Activated T-cell treated with anti-CD3 and anti-CD28 coated beads, Interleukin-2, amount 50 U/mL, for 72 hours (primary cell): ENCODE measurements around the gene GGT6. TPM values are rescaled to one million over a fixed set of nuclear protein-coding genes. Genes with fewer than 3 reads are reported as not detected.
"Not testable (repeated sequence)": the region's sequence is repeated elsewhere in the genome, so short reads cannot be mapped to it uniquely, and the experiment has no call there.

Source experiments
- ATAC-seq, 2 donors: fragments of 150-1000 bp; cut with Tn5 transposase; replicated peaks in 1 of 2; 2 replicates each; pipeline ENCODE4 v1.10.0; 2021; ENCODE audit warnings: moderate library complexity in 2 of 2, mild to moderate bottlenecking in 1 of 2
- DNase-seq, 2 donors: peaks; one replicate each; pipeline ENCODE4 v3.0.0; 2021 to 2022; ENCODE audit warnings: mixed read lengths in 1 of 2
- H3K27ac Mint-ChIP-seq: one replicate; pipeline ENCODE4 v1.8.0; 2022; ENCODE audit warnings: mild to moderate bottlenecking, moderate library complexity, mixed read lengths
- H3K27me3 Mint-ChIP-seq: one replicate; pipeline ENCODE4 v1.8.0; 2022; ENCODE audit warnings: low read depth, mixed read lengths
- H3K36me3 Mint-ChIP-seq, 2 donors: one replicate each; pipeline ENCODE4 v1.8.0; 2022; ENCODE audit warnings: mixed read lengths in 2 of 2, mild to moderate bottlenecking in 1 of 2; ENCODE audit not compliant: insufficient read depth in 2 of 2
- H3K4me1 Mint-ChIP-seq: one replicate; pipeline ENCODE4 v1.8.0; 2022; ENCODE audit warnings: low read depth, mixed read lengths
- H3K4me3 Mint-ChIP-seq, 2 donors: one replicate each; pipeline ENCODE4 v1.8.0; 2022; ENCODE audit warnings: mild to moderate bottlenecking in 2 of 2, mixed read lengths in 2 of 2, moderate library complexity in 2 of 2
- H3K9me3 Mint-ChIP-seq, 2 donors: one replicate each; pipeline ENCODE4 v1.8.0; 2022; ENCODE audit warnings: mixed read lengths in 2 of 2
- total RNA-seq, 2 donors: library from RNA; stranded (reverse); gene quantifications; one replicate each; pipeline ENCODE4 v1.2.3, GENCODE V29; 2022

The GGT6 gene
- total RNA-seq, 2 donors from 2014 or later: not detected

DNA sequence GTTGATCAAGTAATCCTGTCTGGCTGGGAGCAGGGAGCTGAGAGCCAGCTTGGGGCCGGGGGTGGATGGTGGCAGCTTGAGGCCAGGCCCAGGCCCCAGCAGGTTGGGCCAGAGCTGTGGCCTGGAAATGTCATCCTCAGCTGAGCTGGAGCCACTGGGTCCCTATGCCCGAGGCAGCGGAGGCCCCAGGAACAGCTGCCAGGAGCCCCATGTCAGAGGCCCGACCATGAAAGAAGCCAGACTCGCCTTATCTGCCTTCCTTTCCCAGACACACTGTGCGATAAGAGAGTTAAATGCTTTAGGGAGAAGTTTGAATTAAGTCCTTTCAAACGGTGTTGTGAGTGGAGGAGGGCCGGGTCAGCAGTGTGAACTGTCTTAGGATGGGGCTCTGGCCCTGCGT lies 27.4 kb upstream of the GGT6 start:
- Mint-ChIP-seq H3K27me3 (peaks cover 44% of the 10 kb centered on the region), H3K4me3 (no peak overlapping the region), H3K27ac (no peak overlapping the region), H3K36me3 (no peaks in the 10 kb centered on the region), H3K9me3 (no peaks in the 10 kb centered on the region), H3K4me1 (peaks cover 5% of the 10 kb centered on the region)
- DNase-seq (no peak), ATAC-seq (no peak)

- Mint-ChIP-seq H3K36me3 (no peaks in the 10 kb centered on the region), H3K4me1 (peaks cover 5% of the 10 kb centered on the region), H3K9me3 (no peaks in the 10 kb centered on the region), H3K27me3 (peaks cover 50% of the 10 kb centered on the region), H3K27ac (no peak overlapping the region), H3K4me3 (no peak overlapping the region)
- ATAC-seq (no peak), DNase-seq (no peak)
Observed at GRCh38 chr17:4587195-4587594, 26.8 kb upstream of the GGT6 start.

DNA sequence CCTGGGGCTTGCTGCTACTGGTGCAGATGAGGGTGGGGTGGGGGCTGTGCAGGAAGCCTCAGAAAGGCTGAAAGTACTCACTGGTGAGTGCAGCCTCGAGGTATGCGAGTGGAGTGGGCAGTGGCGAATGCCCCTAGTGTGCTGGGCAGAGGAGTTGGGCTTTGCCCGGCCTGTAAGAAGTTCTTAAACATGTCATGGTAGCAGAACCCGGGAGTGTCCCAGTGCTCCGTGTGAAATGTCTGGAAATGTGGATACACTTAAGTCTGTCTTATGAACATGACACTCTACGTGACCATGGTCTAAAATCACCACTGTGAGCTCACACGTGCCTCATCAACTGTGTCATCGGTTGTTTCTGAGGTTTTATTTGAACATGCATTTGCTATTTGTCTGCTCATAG lies 25.7 kb upstream of the GGT6 start:
- ATAC-seq: no peak

GRCh38 chr17:4585638-4585994 lies 25.2 kb upstream of the GGT6 start:
- no peaks in the 10 kb centered on the region for H3K36me3 Mint-ChIP-seq
- H3K9me3 Mint-ChIP-seq: no peaks in the 10 kb centered on the region
- ATAC-seq (no peak), DNase-seq (no peak)
- H3K27ac Mint-ChIP-seq: no peak overlapping the region
- peaks cover 63% of the 10 kb centered on the region for H3K27me3 Mint-ChIP-seq
- peaks cover 5% of the 10 kb centered on the region for H3K4me1 Mint-ChIP-seq
- no peak overlapping the region for H3K4me3 Mint-ChIP-seq

More for the DNA sequence above, 25.7 kb upstream of the GGT6 start:
- no peak overlapping the region for H3K27ac Mint-ChIP-seq
- no peaks in the 10 kb centered on the region for H3K9me3 Mint-ChIP-seq
- H3K4me3 Mint-ChIP-seq: no peak overlapping the region
- peaks cover 5% of the 10 kb centered on the region for H3K4me1 Mint-ChIP-seq
- H3K27me3 Mint-ChIP-seq: peaks cover 61% of the 10 kb centered on the region
- no peaks in the 10 kb centered on the region for H3K36me3 Mint-ChIP-seq
- DNase-seq: no peak

DNA sequence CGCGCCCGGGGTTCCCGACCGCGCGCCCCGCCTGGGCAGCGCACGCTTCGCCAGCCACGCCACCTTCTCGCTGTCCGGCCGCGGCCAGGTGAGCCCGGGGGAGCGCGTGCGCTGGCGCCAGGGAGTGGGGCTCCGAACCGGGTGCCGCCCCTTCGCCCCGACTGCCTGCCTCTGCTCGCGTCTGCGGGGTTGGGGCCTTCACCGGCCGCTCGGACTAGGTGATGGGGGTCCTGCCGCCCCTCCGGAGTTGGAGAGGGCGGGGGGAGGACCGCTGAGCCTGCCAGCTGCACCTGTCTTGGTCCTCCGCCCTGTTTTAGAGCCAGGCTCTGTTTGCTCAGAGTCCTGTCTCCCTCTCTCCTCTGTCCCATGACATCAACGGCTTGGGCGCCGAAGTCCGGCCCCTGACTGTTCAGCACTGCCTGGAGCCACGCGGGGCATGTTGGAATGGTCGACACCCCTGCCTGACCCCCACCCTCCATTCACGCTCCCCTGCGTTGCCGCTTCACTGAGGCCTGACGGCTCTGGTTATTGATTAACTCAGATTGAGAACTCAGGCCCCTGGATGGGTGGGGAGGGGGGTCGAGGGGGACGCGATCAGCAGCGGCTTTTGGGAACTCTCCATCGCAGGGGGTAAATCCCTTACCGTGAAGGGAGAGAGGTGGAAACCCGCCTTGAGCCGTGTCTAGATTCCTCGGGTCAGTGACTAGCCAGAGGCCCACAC lies 24.7 kb upstream of the GGT6 start:
- H3K36me3 Mint-ChIP-seq: no peaks in the 10 kb centered on the region
- peaks cover 58% of the 10 kb centered on the region for H3K27me3 Mint-ChIP-seq
- DNase-seq: no peak
- ATAC-seq: no peak
- H3K4me1 Mint-ChIP-seq: peaks cover 5% of the 10 kb centered on the region
- no peak overlapping the region for H3K27ac Mint-ChIP-seq
- H3K9me3 Mint-ChIP-seq: no peaks in the 10 kb centered on the region
- H3K4me3 Mint-ChIP-seq: peak overlapping the region; percentile 55 to 69

DNA sequence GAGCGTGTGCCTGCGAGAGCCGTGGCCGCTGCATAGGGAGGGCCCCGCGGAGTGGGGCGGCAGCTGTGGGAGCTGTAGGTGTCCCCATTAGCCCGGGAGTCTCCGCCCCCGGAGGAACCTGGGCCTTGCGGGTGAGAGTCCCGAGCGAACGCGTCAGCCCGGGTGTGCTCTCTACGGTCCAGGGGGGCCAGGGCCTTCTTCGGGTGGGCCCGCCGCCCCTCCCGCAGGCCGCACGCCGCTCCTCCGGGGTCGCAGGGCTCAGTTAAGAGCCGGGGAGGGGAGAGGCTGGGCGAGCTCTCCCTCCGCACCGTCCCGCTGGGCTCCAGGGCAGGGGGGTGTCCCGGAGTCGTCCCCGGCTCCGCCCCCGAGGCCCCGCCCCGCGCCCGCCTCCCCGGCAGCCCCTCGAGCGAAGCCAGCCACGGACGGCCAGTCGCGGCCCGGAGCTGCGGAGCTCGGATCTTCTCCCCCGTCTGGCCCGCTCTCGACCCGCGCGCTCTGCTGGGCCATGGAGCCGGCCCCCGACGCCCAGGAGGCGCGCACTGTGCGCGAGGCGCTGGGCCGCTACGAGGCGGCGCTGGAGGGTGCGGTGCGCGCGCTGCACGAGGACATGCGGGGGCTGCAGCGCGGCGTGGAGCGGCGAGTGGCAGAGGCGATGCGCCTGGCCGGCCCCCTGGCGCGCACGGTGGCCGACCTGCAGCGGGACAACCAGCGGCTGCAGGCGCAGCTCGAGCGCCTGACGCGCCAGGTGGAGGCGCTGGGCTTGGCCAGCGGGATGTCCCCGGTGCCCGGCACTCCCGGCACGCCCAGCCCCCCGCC lies 23.9 kb upstream of the GGT6 start, which contains the start of gene SMTNL2:
Gene SMTNL2, plus strand, starts transcription at position 429 of the 816 bp plus-strand sequence. Its CDS starts 77 bp downstream, at position 506.
- peak; percentile 19 to 27 for DNase-seq
- no peak within 1 kb of the TSS for H3K27ac Mint-ChIP-seq
- H3K27me3 Mint-ChIP-seq: peaks cover 58% of the 10 kb centered on the region
- ATAC-seq: peak; percentile 61 to 64
- H3K9me3 Mint-ChIP-seq: no peaks in the 10 kb centered on the region
- H3K36me3 Mint-ChIP-seq: no peaks in the 10 kb centered on the region
- peak within 1 kb of the TSS; percentile 66 to 76 for H3K4me3 Mint-ChIP-seq
- peaks cover 5% of the 10 kb centered on the region for H3K4me1 Mint-ChIP-seq

DNA sequence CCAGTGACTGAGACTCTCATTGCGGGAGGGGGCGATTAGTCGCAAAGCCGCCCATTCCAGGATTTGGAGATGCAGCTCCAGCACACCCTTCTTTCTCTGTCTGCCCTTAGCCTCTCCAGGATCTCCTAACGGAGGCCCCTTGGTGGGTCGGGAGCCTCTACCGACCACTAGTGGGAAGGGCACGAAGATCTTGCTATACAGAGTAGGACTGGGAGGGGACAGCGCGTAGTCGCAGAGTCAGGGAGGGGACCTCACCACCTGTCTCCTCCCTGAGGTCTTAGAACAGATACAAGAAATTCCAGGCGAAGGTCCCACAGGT lies 23.4 kb upstream of the GGT6 start:
- Mint-ChIP-seq H3K4me3 (peak overlapping the region; percentile 66 to 76), H3K9me3 (no peaks in the 10 kb centered on the region), H3K36me3 (no peaks in the 10 kb centered on the region), H3K27ac (no peak overlapping the region), H3K4me1 (peaks cover 5% of the 10 kb centered on the region), H3K27me3 (peaks cover 58% of the 10 kb centered on the region)
- ATAC-seq: peak; percentile 40 to 53
- DNase-seq: peak in 1 of 2 donors; percentile 19

DNA sequence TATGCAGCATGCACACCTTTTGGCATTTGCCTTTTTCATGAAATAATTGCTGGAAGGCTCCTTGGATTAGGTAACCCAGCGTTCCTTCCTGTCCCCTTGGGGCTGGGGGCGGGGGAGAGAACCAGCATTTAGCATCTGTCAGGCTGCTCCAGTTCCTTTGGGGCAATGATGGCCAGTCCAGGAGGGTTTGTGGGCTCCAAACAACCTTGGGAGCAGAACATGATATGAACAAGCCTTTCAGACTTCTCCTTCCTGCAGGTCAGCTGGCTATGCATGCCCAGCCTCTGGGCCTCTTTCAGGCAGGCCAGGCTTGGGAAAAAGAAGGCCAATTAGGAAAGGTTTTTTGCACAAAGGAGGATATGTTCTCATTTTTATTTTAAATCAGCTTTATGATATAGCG lies 22.8 kb upstream of the GGT6 start:
- ATAC-seq: no peak
- Mint-ChIP-seq H3K27me3 (peaks cover 58% of the 10 kb centered on the region), H3K9me3 (no peaks in the 10 kb centered on the region), H3K4me3 (peak overlapping the region; percentile 66 to 76), H3K4me1 (peaks cover 5% of the 10 kb centered on the region), H3K36me3 (no peaks in the 10 kb centered on the region), H3K27ac (no peak overlapping the region)
- no peak for DNase-seq

- Mint-ChIP-seq H3K27ac (no peak overlapping the region), H3K36me3 (no peaks in the 10 kb centered on the region), H3K27me3 (peaks cover 58% of the 10 kb centered on the region), H3K9me3 (no peaks in the 10 kb centered on the region), H3K4me1 (peaks cover 5% of the 10 kb centered on the region), H3K4me3 (no peak overlapping the region)
- DNase-seq (no peak), ATAC-seq (no peak)
Observed at GRCh38 chr17:4582691-4583090, 22.3 kb upstream of the GGT6 start.

DNA sequence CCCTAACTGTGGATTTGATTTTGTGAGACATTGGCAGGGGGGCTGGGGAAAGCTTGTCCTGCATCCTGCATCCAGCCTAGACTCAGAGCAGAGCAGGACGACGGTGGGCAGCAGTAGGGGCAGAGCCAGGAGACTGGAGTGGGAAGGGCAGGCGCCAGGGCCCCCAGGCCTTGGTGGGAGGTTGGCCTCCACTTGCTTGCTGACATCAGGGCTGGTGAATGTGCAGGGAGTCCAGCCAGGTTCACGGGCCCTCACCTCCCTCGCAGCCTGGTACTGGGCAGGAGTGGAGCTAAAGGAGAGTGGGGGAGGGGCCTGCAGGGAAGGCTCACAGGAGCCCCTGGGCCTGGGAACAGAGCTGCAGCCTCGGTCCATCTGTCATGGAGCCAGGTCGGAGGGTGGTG lies 21.7 kb upstream of the GGT6 start:
- Mint-ChIP-seq H3K4me1 (peaks cover 5% of the 10 kb centered on the region), H3K9me3 (no peaks in the 10 kb centered on the region), H3K4me3 (no peak overlapping the region), H3K27me3 (peaks cover 56% of the 10 kb centered on the region), H3K36me3 (no peaks in the 10 kb centered on the region), H3K27ac (no peak overlapping the region)
- no peak for ATAC-seq
- no peak for DNase-seq

- Mint-ChIP-seq H3K27me3 (peaks cover 39% of the 10 kb centered on the region), H3K9me3 (no peaks in the 10 kb centered on the region), H3K4me3 (no peak overlapping the region), H3K27ac (no peak overlapping the region), H3K36me3 (no peaks in the 10 kb centered on the region), H3K4me1 (peaks cover 5% of the 10 kb centered on the region)
- ATAC-seq (no peak), DNase-seq (no peak)
Observed at GRCh38 chr17:4580291-4580690, 19.9 kb upstream of the GGT6 start.

- peaks cover 5% of the 10 kb centered on the region for H3K4me1 Mint-ChIP-seq
- no peak for ATAC-seq
- no peaks in the 10 kb centered on the region for H3K9me3 Mint-ChIP-seq
- H3K27ac Mint-ChIP-seq: no peak overlapping the region
- peaks cover 41% of the 10 kb centered on the region for H3K27me3 Mint-ChIP-seq
- H3K4me3 Mint-ChIP-seq: no peak overlapping the region
- no peaks in the 10 kb centered on the region for H3K36me3 Mint-ChIP-seq
- no peak for DNase-seq
Observed at GRCh38 chr17:4579678-4580077, 19.3 kb upstream of the GGT6 start.

GRCh38 chr17:4578349-4578748 lies 18.0 kb upstream of the GGT6 start:
- ATAC-seq, H3K9me3 Mint-ChIP-seq: not testable (repeated sequence)

More at GRCh38 chr17:4578349-4578748, 18.0 kb upstream of the GGT6 start:
- H3K27ac Mint-ChIP-seq, DNase-seq, H3K4me1 Mint-ChIP-seq, H3K36me3 Mint-ChIP-seq, H3K4me3 Mint-ChIP-seq: not testable (repeated sequence)
- H3K27me3 Mint-ChIP-seq: peaks cover 35% of the 10 kb centered on the region
